A549 (cell line): ENCODE measurements around the gene CCR2. TPM values are rescaled to one million over a fixed set of nuclear protein-coding genes. Genes with fewer than 3 reads are reported as not detected.

Experiments used
- ATAC-seq, 2 experiments: fragments of 200-7000 bp in 1 of 2; fragments of >200 bp in 1 of 2; cut with Nextera tagmentation in 1 of 2; cut with Tn5 transposase in 1 of 2; 3 replicates each; pipeline versions ENCODE4 v1.8.0 to v1.9.1; 2018 to 2020; ENCODE audit warnings: mild to moderate bottlenecking in 1 of 2, moderate library complexity in 1 of 2
- CTCF ChIA-PET: fragments of 300-600 bp; sonication (Branson Sonifier 250); formaldehyde crosslinking; extraction: SDS; loops from one replicate; lab custom pipeline; 2021; ENCODE audit warnings: antibody characterized with exemption, inconsistent platforms; lab: Yijun Ruan, JAX
- POLR2A ChIA-PET: fragments of 350-600 bp; formaldehyde crosslinking; extraction: SDS; loops from one replicate; lab custom pipeline; 2021; ENCODE audit warnings: antibody characterized with exemption, inconsistent platforms; lab: Yijun Ruan, JAX
- DNase-seq, 2 experiments: peaks; one replicate each; pipeline versions ENCODE4 v3.0.0 to v3.0.0-alpha.2; 2011 to 2016; ENCODE audit warnings: low read depth in 1 of 2, low spot score in 1 of 2
- FAIRE-seq: peaks from 2 replicates; lab custom pipeline; 2011; peaks lifted over from hg19 to GRCh38; lab: Jason Lieb, UNC
- H3K27ac ChIP-seq, 2 experiments: fragments of >200 bp; sonication (Bioruptor Twin); formaldehyde crosslinking; 3 replicates each; pipeline ENCODE4 v1.5.1; 2016 to 2017
- H3K4me1 ChIP-seq: fragments of >200 bp; sonication (Bioruptor Twin); formaldehyde crosslinking; 3 replicates; pipeline ENCODE4 v1.6.1; 2016
- H3K4me2 ChIP-seq: fragments of >200 bp; sonication (Bioruptor Twin); formaldehyde crosslinking; 3 replicates; pipeline ENCODE4 v1.6.1; 2016
- H3K4me3 ChIP-seq: fragments of >200 bp; sonication (Bioruptor Twin); formaldehyde crosslinking; 3 replicates; pipeline ENCODE4 v1.5.1; 2016
- H3K9me3 ChIP-seq: fragments of >200 bp; sonication (Bioruptor Twin); formaldehyde crosslinking; 3 replicates; pipeline ENCODE4 v1.6.1; 2016
- HOXB5 ChIP-seq: fragments of 250-450 bp; sonication (Bioruptor Pico); IDR thresholded peaks from 2 replicates; pipeline ENCODE4 v1.5.0; 2020; ENCODE audit warnings: mild to moderate bottlenecking, moderate library complexity
- ZNF302 ChIP-seq: fragments of 250-450 bp; sonication (Bioruptor Pico); IDR thresholded peaks from 2 replicates; pipeline ENCODE4 v1.9.0; 2021; ENCODE audit warnings: inconsistent platforms, mild to moderate bottlenecking, moderate library complexity
- WGBS: methylation state at CpG from one replicate; pipeline ENCODE4 v1.1.6; 2017; ENCODE audit errors: missing lambda C conversion rate; 5-methylcytosine and 5-hydroxymethylcytosine counted together
- polyA plus RNA-seq, 4 experiments: library from polyadenylated mRNA; depleted of rRNA in 3 of 4; stranded (reverse); fragments of >200 nt; fragmentation: RNase III in 1 of 4; extraction: RNeasy Plus Mini Kit Qiagen cat#74134 plus additional on column Dnase treatment in 1 of 4; gene quantifications; 2 replicates in 3 of 4; 3 replicates in 1 of 4; pipeline ENCODE4 v1.2.3, GENCODE V29; 2011 to 2017
- TF ChIP-seq, protein P1 (sequence below): IDR thresholded peaks from 2 replicates; pipeline ENCODE4 v1.6.1; 2012

The CCR2 gene
- polyA plus RNA-seq, 2 of the 4 experiments (the other 2 are of a cell fraction), result not detected

DNA sequence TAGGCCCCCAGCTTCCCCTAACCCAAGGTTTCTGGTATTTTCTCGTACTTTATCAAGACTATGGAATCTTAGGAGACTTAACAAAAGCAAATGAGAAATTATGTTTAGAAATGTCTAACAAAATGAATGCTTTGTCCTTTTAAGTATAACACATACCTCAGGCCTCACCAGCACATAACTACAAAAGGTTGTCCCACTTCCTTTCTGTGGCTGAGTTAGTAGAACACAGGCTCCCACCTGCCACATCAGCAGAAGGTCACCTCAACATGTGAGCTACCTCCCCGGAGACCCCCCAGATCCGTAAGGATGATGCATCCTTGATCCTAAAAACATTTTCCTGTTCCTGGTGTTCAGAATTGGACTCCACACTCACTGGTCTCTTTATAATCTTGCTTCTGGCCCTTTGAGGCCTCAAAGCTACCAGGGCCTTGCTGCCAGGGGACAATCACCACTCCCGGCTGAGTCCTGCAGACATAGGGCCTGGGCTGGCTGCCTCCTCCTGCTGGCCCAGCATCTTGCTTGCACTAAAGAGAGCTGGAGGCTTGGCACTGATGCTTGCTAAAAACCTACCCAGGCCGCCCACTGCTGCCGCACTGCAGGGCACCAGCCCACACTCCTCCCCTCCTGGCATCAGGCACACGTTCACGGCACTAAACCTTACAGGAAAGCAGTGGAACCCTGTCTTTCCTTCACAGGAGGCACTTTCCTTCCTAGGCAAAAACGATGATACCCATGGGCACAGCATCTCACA is 56.0 kb downstream of the CCR2 start:
- 78% methylated on average over 8 of the region's 9 CpGs for WGBS
- POLR2A ChIA-PET, result no interaction called here

More for the DNA sequence above, 56.0 kb downstream of the CCR2 start:
- no peak for DNase-seq
- CTCF ChIA-PET, result interaction anchor here (1.1 kb wide), 1 partner anchor 9 kb away, joined by 3 read pairs; no protein-coding TSS in a partner anchor
- TF ChIP-seq ZNF302 (CRISPR knock-in tag), result no peak
- TF ChIP-seq HOXB5, result no peak
- TF ChIP-seq, protein P1, sequence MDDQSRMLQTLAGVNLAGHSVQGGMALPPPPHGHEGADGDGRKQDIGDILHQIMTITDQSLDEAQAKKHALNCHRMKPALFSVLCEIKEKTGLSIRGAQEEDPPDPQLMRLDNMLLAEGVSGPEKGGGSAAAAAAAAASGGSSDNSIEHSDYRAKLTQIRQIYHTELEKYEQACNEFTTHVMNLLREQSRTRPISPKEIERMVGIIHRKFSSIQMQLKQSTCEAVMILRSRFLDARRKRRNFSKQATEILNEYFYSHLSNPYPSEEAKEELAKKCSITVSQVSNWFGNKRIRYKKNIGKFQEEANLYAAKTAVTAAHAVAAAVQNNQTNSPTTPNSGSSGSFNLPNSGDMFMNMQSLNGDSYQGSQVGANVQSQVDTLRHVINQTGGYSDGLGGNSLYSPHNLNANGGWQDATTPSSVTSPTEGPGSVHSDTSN, result no peak
- TF ChIP-seq, all 56 proteins: peak for 0
- Histone ChIP-seq H3K4me1 (no peaks in the 10 kb centered on the region), H3K9me3 (no peaks in the 10 kb centered on the region), H3K4me3 (no peak overlapping the region), H3K4me2 (no peak overlapping the region), H3K27ac (no peak overlapping the region)
- ATAC-seq (no peak), FAIRE-seq (no peak)

Other genes starting within 250 kb of the CCR2 start
- 0.03 TPM in 1 of 2 replicates, not detected in the other for gene CCR1, start 145.8 kb upstream of the CCR2 start, polyA plus RNA-seq (2011; rRNA removed)
- gene CCR1, start 145.8 kb upstream of the CCR2 start, polyA plus RNA-seq (2017; fragmentation: RNase III; extraction: RNeasy Plus Mini Kit Qiagen cat#74134 plus additional on column Dnase treatment), result not detected in 3 replicates
- gene CCR3, start 111.7 kb upstream of the CCR2 start, polyA plus RNA-seq (2011; rRNA removed), result not detected in 2 replicates
- not detected in 3 replicates for gene CCR3, start 111.7 kb upstream of the CCR2 start, polyA plus RNA-seq (2017; fragmentation: RNase III; extraction: RNeasy Plus Mini Kit Qiagen cat#74134 plus additional on column Dnase treatment)
- gene CCR5, start 16.8 kb downstream of the CCR2 start, polyA plus RNA-seq (2011; rRNA removed), result not detected in 2 replicates
- not detected in 3 replicates for gene CCR5, start 16.8 kb downstream of the CCR2 start, polyA plus RNA-seq (2017; fragmentation: RNase III; extraction: RNeasy Plus Mini Kit Qiagen cat#74134 plus additional on column Dnase treatment)
- gene CCRL2, start 53.1 kb downstream of the CCR2 start, polyA plus RNA-seq (2011; rRNA removed), result not detected in 2 replicates
- gene CCRL2, start 53.1 kb downstream of the CCR2 start, polyA plus RNA-seq (2017; fragmentation: RNase III; extraction: RNeasy Plus Mini Kit Qiagen cat#74134 plus additional on column Dnase treatment), result not detected in 3 replicates
- gene LTF, start 110.8 kb downstream of the CCR2 start, polyA plus RNA-seq (2011; rRNA removed), result not detected in 2 replicates
- not detected in 3 replicates for gene LTF, start 110.8 kb downstream of the CCR2 start, polyA plus RNA-seq (2017; fragmentation: RNase III; extraction: RNeasy Plus Mini Kit Qiagen cat#74134 plus additional on column Dnase treatment)
- gene RTP3, start 143.9 kb downstream of the CCR2 start, polyA plus RNA-seq (2011; rRNA removed), result not detected in 2 replicates
- gene RTP3, start 143.9 kb downstream of the CCR2 start, polyA plus RNA-seq (2017; fragmentation: RNase III; extraction: RNeasy Plus Mini Kit Qiagen cat#74134 plus additional on column Dnase treatment), result not detected in 3 replicates
- 0.03 TPM in 1 of 2 replicates, not detected in the other for gene LRRC2, start 212.2 kb downstream of the CCR2 start, polyA plus RNA-seq (2011; rRNA removed)
- gene LRRC2, start 212.2 kb downstream of the CCR2 start, polyA plus RNA-seq (2017; fragmentation: RNase III; extraction: RNeasy Plus Mini Kit Qiagen cat#74134 plus additional on column Dnase treatment), result not detected in 3 replicates